Activated CD4-positive, alpha-beta T cell treated with anti-CD3 and anti-CD28 coated beads for 48 hours (primary cell): ENCODE measurements around the gene CD40.
"Not testable (repeated sequence)": the region's sequence is repeated elsewhere in the genome, so short reads cannot be mapped to it uniquely, and the experiment has no call there.

Experiments
- DNase-seq: peaks from one replicate; pipeline ENCODE4 v3.0.0-alpha.2; 2020

CD40 gene

DNA sequence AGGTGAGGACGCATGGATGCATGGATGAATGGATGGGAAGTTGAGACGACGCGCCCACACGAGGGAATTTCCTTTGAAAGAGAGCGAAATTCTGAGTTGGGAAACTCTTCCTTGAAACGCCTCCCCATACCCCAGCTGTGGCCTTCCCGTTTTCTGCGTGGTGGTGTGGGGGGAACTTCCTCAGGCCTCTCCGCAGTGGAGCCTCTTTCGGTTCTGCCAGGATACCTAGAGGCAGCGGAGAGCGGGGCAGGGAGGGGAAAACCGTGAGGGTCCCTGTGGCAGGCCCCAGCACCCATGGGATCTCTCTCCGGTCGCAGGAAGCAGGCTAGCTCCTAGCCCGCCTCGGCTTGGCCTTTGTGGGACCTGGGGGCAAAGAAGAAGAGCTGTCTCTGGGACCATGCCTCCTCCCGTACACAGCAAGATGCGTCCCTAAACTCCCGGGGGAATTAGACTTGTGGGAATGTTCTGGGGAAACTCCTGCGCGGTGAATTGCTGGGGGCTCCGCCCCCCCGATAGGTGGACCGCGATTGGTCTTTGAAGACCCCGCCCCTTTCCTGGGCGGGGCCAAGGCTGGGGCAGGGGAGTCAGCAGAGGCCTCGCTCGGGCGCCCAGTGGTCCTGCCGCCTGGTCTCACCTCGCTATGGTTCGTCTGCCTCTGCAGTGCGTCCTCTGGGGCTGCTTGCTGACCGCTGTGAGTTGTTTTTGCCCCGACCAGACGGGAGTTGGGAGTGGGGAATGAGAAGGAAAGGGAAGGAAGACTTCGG, at the start of gene CD40:
CD40 (plus strand) TSS at position 611 of the 764 bp plus-strand sequence; CDS start at position 641, 30 bp downstream.
- peak; percentile 81 for DNase-seq

DNA sequence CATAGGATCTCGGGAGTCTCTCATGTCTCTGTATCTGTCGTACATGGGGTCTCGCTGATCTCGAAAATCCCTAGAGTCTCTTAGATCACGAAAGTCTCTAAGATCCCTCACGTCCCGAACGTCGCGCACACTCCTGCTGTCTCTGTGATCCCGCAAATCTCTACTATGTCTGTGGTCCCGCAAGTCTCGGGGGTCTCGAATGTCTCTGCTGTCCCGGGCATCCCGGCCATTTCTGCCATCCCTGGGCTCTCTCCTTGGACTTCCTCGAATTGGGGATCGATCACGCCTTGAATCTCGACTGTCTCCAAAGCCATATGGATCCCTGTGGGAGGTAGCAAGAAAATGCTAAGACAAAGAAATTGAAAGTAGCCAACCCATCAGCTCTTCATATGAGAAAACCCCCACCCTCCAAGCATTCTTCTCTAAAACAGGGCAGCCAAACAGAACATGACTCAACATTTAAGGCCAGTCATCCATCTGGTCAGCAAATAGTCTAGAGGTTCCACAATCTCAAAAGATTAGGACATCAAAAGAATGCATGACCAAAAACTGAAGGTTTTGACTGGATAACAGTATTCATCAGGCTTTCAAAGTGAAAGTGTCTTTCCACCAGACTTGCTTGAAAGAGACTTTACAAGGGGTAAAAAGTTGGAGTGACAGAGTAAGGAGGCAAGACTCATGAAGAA, 47.8 kb upstream of the CD40 start:
- DNase-seq: no peak

DNA sequence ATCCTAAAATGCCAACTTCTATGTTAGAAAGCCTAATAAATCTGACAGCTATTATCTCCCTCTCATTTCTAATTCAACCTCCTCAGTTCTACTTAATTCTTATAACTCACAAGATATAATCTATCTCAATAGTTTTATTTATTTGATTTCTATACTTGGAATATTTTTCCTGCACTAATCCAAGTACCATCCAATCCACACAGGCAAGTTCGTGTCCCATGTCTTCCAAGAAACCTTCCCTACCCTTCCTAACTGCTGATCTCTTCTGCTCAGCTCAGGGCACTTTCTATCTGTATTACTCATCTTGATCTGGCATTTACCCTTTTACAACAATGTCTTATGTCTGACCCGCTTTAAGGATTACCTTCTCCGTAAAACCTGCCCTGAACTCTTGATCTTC, 46.5 kb upstream of the CD40 start:
- no peak for DNase-seq

DNA sequence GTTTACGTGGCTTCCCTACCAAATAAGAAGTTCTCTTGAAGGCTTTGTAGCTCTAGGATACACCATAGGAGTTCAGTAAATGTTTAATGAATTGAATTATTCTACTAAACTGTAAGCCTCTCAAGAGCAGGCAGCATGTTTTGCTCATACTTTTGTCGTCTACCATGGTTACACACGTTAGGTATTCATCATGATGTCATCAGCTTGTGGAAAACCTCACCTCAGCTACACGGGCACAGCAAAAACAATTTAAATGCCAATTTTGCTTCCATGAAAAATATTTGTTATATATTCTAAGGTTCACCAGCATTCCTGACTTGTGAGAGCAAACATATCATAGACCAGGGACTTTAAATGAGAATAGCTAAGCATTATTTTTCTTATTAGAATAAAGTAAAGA, 45.1 kb upstream of the CD40 start:
- no peak for DNase-seq

DNA sequence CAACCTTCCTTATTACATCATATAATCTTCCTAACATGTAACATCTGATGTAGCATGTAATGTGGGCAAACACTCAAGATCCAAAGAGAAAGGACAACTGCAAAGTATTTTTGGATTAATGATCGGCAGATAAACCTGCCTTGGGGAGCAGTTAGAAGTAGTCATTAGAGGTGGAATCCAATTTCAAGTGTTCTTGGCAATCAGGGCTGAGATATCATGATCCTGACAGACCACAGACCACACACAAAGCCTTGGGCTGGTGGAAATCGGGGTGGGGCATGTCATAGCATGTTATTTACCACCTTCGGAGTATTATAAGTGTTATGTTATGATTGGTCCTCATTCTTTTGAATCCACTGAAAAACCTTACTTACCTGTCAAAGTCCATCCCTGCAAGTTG, 44.7 kb upstream of the CD40 start:
- no peak for DNase-seq

DNA sequence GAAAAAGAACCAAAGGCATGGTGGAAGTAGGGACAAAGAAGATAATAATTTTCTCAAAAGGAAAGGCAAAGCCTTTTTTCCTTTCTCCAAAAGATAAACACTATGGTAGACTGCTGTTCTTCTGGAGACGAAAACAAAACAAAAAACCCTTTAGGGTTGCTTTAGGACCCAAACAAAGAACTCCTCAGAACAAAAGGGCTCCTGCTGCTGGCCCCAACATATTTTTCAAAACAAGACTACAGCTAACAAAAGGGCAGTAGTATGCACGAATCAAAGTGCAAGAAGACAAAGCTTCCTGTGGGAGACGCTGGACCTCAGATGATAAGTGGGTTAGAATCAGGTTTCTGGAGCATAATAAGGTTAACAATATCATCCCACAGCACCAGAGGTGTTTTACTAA, 44.1 kb upstream of the CD40 start:
- DNase-seq: no peak

DNA sequence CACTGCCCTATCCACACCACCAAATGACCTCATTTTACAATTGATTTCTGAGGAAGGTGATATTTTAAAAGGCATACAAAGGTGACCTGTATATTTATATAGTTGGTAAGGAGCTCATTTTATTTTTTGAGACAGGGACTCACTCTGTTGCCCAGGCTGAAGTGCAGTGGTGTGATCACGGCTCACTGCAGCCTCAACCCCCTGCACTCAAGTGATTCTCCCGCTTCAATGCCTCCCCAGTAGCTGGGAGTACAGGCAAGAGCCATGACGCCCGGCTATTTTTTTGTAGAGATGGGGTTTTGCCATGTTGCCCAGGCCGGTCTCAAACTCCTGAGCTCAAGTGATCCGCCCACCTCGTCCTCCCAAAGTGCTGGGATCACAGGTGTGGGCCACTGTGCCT, 41.3 kb upstream of the CD40 start:
- no peak for DNase-seq

DNA sequence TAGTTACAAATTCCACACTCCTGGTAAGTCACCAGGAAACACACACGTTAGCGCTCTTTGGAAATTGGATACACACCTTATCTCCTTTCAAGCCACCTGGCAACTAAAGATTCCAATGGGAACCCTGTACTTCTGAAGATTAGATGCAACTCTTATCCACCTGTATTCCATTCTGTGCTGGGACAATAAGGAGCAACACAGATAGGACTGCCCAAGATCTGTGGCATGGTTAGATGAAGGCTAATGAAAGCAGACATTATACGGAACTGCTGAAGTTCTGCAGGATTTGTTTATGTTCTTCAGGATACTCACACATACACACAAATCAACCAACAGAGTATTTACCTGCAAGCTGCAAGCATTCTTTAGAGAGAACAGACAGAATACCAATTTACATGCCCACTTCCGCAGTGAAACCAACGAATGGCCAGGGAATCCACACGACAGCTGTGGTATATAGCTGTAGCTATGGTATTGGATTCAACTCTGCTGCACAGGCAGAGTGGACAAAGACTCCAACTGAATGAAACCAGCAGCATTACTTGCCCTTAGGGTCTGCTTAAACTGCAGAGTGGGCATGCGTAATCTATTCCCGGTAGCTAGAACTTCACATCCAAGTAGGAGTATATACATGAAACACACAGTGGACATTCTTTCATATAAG, 40.3 kb upstream of the CD40 start:
- DNase-seq: no peak

DNA sequence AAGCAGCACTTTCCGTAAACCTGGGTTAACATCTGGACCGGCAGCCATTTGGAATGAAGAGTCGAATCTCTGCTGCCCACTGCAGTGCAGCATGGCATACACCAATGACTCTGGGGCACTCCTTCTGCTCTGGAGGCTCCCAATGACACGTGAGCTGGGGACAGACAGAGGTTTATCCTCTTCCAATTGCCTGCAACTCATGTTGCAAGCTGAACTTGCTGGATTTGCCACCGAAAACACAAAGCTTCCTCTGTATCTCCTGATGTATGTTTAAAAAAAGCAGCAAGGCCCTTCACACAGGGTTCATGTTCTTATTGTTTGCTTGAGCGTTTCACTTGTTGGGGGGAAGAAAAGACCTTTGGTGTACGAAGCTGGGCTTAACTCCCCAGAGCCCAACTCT, 39.2 kb upstream of the CD40 start:
- no peak for DNase-seq

DNA sequence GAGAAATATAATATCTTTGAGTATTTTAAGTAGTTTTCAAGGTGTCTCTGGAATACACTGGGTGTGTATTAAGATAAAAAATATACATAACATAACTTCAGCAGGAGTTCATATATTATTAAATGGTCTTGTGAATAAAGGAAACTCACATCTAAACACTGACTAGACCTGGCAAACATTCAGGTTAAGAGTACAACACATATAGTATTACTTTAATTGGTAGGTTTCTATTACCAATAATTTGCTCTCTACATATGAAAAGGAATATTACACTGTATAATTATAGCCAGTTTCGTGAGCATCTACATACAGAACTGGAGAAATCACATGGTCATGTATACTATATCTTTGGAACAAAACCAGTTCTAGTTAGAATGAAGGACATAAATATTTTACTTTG, 37.0 kb upstream of the CD40 start:
- no peak for DNase-seq

DNA sequence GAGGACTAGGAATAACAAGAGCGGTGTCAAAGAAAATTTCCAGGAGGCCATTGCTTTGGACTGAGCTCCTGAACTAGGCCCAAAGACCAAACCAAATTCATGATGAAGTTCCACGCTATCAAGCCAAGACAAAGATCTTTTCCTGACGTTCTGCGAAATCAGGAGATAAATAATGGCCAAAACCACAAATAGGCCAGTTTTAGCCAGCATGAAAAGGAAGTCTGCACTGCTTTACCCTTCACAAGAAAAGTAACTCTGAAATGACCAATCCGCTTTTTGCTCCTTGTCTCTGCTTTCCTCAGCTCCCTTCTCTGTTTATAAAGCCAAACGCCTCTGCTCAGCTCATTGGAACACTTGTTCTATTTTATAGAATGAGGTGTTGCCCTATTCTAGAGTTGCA, 35.0 kb upstream of the CD40 start:
- no peak for DNase-seq

DNA sequence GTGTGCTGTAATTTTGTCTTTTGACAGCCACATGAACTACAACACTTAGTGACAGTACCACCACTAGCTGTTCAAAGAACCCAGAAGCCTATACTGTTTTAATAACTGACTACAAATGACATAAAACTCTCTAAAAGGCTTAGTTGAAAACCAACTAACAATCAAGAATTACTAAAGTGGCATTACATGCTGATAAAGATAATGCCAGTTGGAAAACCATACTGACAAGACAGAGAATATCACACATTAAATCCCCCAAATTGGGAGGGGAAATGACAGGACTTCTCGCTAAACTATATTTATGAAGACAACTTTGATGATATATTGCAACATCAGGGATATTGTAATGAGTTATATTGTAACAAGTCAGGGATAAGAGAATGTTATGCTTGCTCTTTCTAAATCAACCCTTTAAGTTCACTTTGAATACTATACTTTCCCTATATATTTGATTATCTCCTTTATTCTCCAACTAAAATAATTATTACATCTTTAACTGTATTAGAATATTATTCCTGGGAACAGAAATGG, 34.5 kb upstream of the CD40 start:
- DNase-seq: no peak

DNA sequence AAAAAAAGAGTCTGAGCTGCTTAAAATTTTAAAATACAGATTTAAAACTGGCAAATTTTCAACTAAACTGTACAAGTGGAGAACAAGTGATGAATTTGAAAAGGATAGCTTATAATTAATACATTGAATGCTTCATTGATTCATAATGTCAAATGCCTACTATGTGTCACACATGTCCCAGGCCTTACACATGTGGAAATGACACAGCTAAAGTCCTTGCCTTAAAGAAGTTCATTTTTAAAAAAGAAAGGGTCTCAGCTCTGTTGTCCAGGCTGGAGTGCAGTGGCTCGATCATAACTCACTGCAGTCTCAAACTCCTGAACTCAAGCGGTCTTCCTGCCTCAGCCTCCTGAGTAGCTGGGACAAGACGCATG, 33.3 kb upstream of the CD40 start:
- no peak for DNase-seq

DNA sequence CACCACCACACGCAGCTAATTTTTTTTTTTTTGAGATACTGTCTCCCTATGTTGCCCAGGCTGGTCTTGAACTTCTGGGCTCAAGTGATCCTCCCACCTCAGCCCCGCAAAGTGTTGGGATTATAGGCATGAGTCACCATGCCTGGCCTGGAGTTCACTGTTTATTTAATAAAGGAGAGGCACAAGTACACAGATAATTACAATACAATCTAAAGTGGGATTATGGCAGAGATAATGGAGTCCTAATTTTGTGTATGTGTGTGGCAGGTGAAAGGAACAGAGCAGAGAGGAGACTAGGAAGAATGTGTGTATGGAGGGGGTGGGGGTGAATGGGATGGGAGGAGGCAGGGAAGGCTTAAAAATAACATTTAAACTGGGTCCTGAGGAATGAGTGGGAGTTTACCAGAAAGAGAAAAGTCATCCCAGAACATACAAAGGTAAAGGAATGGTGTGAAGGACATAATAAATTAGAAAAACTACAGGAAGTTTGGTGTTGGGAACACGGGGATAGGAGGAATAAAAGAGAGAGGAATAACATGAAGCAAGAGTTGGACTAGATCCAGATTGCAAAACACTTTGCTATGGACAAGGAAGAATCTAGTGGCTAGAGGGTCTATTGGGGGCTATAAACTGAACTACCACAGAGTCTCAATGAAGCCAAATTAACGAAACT, 32.8 kb upstream of the CD40 start:
- no peak for DNase-seq

DNA sequence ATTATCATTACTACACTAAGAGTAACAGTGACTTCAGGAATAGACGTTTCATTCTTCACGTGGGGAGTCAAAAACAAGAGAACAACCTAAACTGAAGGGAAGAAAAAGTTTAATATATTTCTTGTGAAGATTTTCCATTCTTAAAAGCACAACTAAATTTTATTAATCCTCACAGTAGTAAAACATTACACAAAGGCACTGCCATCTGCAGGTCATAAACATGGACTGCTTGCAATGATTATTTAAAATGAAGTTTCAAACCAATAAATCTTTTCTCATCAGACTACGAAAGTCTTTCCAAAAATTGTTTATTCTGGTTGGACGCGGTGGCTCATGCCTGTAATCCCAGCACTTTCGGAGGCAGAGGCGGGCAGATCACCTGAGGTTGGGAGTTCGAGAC, 31.0 kb upstream of the CD40 start:
- no peak for DNase-seq

DNA sequence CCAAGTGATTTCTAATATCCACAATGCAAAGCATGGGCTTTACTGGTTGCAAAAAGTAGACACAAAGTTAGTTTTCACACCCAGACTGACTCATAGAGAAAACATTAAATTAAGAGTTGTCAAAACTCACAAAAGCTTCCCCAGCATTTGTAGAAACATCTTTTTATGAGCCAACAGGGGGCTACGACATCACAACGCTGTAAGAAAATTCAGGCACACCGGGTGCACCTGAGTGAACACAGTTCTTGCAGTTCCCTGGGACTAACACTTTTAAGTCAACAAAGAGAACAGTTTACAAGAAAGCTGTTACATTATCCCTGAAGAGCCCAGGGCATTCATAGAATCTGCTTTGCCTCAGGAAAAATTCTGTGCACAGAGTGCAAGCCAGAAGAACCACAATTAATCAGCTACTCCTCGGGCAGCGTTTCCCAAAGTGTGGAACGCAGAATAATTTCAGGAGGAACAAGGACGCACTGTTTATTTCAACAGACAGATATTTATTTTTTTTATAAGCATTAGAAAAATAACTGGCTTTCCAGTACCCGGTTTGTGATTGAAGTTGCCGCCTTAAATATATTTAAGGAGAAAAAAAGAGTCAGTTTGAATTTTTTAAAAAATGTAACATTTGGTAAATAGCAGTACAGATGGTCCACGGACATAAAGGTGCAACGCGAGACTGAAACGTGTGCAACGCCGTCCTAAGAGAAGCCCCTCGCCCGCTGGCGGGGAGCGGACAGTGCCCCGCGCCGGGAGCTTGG, 29.5 kb upstream of the CD40 start:
- DNase-seq: peak; percentile 39

DNA sequence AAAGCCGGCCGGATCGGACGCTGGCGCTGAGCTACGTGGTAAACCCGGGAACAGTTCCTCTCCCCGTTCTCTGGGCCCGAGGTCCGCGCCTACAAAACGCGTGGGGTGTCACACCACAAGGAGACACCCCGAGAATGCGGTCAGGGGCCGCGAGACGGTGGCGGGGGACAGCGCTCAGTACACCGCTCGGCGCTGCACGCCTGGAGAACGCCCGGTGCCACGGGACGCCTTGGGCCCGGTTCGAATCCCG, 29.0 kb upstream of the CD40 start:
- peak; percentile 75 for DNase-seq

DNA sequence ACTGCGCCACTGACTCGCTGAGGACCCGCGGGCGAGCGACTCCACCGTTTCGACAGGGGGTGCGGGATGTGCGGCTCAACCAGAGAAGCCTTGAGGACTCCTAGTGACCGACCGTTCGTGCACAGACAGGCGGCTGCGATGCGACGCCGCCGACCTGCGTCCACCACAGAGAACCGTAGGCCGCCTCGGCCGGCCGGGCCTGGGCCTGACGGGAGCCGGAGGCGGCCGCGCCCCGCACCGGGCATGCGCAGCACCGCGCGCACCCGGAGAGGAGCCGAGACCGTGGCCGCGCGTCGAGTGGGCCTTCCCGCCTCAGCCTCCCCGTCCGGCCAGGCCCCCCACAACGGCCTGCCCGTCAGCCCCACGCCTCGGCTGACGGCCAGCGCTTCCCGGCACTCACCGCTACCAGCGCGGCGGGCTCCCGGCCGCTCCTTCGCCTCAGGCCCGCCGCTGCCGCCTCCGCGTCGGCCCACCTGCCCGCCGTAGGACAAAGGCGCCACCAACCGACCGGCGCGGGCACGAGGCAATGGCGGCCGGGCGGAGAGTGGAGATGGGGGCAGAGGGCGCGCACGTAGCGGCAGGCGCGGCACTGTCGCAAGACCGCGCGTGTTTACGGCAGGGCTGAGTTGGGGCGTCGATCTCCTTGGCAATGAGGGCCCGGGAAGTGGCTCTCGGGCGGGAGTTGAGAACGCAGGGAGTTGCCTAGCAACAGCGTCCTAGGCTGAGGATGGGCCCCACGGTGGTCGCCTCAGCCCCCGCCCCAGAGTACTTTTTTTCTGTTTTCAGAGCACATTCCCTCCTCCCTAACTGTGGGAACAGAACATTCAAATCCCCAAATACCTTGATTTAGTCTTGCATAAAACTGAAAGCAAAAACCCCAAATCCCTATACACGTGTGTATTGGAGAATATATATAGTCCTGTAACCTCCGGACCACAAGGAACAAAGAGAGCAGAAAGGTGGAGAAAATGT, 28.4 kb upstream of the CD40 start, which contains the start of gene NCOA5:
NCOA5 (minus strand) TSS at position 546 of the 972 bp plus-strand sequence. CDS start 10,538 bp downstream, outside the sequence.
- peak; percentile 96 for DNase-seq

DNA sequence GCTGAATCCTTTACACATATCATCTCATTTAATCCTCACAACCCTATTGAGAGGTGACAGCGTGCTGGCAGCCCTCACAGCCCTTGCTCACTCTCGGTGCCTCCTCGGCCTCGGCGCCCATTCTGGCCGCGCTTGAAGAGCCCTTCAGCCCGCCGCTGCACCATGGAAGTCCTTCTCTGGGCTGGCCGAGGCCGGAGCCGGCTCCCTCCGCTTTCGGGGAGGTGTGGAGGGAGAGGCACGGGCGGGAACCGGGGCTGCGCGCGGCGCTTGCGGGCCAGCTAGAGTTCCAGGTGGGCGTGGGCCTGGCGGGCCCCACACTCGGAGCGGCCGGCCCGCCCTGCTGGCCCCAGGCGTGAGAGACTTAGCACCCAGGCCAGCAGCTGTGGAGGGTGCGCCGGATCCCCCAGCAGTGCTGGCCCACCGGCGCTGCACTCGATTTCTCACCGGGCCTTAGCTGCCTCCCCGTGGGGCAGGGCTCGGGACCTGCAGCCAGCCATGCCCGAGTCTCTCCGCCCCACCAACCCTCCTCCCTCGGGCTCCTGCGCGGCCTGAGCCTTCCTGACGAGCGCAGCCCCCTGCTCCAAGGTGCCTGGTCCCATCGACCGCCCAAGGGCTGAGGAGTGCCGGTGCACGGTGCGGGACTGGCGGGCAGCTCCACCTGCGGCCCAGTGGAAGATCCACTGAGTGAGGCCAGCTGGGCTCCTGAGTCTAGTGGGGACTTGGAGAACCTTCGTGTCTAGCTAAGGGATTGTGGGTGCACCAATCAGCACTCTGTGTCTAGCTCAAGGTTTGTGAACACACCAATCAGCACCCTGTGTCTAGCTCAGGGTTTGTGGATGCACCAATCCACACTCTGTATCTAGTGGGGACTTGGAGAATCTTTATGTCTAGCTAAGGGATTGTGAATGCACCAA, 26.2 kb upstream of the CD40 start:
- not testable (repeated sequence) for DNase-seq

DNA sequence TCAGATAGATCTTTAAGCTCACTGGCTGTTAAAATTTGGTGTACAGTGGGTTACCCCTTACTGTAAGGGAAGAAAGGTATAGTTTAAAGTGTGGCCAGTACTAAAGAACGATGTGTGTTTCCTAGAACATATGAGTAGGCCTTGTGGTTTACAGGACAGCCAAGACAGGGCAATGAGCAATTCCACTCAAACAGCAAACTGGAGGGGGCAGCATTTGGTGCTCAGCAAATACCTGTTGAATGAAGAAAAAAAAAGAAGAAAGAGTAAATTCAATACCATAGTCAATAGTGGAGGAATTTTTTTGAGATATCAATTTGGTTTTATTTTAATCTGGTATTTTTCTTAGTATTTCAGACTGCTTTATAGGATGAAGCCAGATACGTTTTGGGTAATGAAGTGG, 24.6 kb upstream of the CD40 start:
- no peak for DNase-seq
